ENCODE results near the gene CCDC185.

Gene CCDC185

GRCh38 chr1:223411309-223411708 is 18.1 kb downstream of the CCDC185 start:
- in situ Hi-C loops (cut with HindIII; ENCODE audit: low pct_ligation_motif_present, low sequenced_read_pairs), result no loop called here
- Histone ChIP-seq H3K27me3 (replicated peaks) (no peaks in the 10 kb centered on the region), H3K4me3 (ENCODE audit: low read depth, low read length) (no peak overlapping the region), H3K36me3 (replicated peaks) (no peaks in the 10 kb centered on the region), H3K27ac (no peak overlapping the region)
- DNase-seq, result no peak
- TF ChIP-seq, protein P1, sequence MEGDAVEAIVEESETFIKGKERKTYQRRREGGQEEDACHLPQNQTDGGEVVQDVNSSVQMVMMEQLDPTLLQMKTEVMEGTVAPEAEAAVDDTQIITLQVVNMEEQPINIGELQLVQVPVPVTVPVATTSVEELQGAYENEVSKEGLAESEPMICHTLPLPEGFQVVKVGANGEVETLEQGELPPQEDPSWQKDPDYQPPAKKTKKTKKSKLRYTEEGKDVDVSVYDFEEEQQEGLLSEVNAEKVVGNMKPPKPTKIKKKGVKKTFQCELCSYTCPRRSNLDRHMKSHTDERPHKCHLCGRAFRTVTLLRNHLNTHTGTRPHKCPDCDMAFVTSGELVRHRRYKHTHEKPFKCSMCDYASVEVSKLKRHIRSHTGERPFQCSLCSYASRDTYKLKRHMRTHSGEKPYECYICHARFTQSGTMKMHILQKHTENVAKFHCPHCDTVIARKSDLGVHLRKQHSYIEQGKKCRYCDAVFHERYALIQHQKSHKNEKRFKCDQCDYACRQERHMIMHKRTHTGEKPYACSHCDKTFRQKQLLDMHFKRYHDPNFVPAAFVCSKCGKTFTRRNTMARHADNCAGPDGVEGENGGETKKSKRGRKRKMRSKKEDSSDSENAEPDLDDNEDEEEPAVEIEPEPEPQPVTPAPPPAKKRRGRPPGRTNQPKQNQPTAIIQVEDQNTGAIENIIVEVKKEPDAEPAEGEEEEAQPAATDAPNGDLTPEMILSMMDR (IDR thresholded peaks at IDR 0.05; ENCODE audit: low read depth, low read length, missing control alignments), result no peak

DNA sequence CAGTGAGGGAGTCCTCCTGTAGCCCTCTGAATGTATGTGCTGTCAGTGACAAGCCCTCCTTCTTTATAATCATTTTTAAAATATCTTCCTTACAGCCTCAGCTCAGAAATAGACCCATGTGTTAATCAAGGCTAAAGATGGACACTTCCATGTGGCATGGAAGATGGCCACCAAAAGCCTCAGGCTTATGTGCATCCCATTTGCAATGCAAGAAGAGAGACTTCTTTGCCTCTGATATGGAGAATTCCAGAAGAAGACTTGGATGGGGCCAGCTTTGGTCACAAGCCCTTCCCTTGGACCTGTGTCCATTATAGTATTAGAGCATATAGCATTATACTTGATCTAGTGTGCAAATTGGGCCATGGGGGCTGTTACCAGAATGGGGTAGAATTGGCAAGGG is 18.5 kb downstream of the CCDC185 start:
- TF ChIP-seq, protein P1 (IDR thresholded peaks at IDR 0.05; ENCODE audit: low read depth, low read length, missing control alignments), result no peak
- H3K27me3 ChIP-seq (replicated peaks), result no peaks in the 10 kb centered on the region
- H3K36me3 ChIP-seq (replicated peaks), result no peaks in the 10 kb centered on the region
- no peak overlapping the region for H3K4me3 ChIP-seq (ENCODE audit: low read depth, low read length)
- H3K27ac ChIP-seq, result no peak overlapping the region
- in situ Hi-C loops (cut with HindIII; ENCODE audit: low pct_ligation_motif_present, low sequenced_read_pairs), result no loop called here
- DNase-seq, result no peak

GRCh38 chr1:223413216-223413615 is 20.0 kb downstream of the CCDC185 start:
- Histone ChIP-seq H3K27me3 (replicated peaks) (no peaks in the 10 kb centered on the region), H3K27ac (no peak overlapping the region), H3K4me3 (ENCODE audit: low read depth, low read length) (no peak overlapping the region), H3K36me3 (replicated peaks) (no peaks in the 10 kb centered on the region)
- TF ChIP-seq, protein P1 (IDR thresholded peaks at IDR 0.05; ENCODE audit: low read depth, low read length, missing control alignments), result no peak
- in situ Hi-C loops (cut with HindIII; ENCODE audit: low pct_ligation_motif_present, low sequenced_read_pairs), result no loop called here
- no peak for DNase-seq

- Histone ChIP-seq H3K27me3 (replicated peaks) (no peaks in the 10 kb centered on the region), H3K4me3 (ENCODE audit: low read depth, low read length) (no peak overlapping the region), H3K36me3 (replicated peaks) (no peaks in the 10 kb centered on the region), H3K27ac (no peak overlapping the region)
- TF ChIP-seq, protein P1 (IDR thresholded peaks at IDR 0.05; ENCODE audit: low read depth, low read length, missing control alignments), result no peak
- no peak for DNase-seq
- in situ Hi-C loops (cut with HindIII; ENCODE audit: low pct_ligation_motif_present, low sequenced_read_pairs), result no loop called here
Measured at GRCh38 chr1:223417444-223417843, 24.2 kb downstream of the CCDC185 start.

GRCh38 chr1:223417903-223418663 is 24.9 kb downstream of the CCDC185 start:
- DNase-seq, result no peak
- TF ChIP-seq, protein P1 (IDR thresholded peaks at IDR 0.05; ENCODE audit: low read depth, low read length, missing control alignments), result no peak
- Histone ChIP-seq H3K27ac (no peak overlapping the region), H3K4me3 (ENCODE audit: low read depth, low read length) (no peak overlapping the region), H3K36me3 (replicated peaks) (no peaks in the 10 kb centered on the region), H3K27me3 (replicated peaks) (no peaks in the 10 kb centered on the region)
- in situ Hi-C loops (cut with HindIII; ENCODE audit: low pct_ligation_motif_present, low sequenced_read_pairs), result no loop called here

GRCh38 chr1:223419115-223419514 is 25.9 kb downstream of the CCDC185 start:
- DNase-seq, result no peak
- H3K27ac ChIP-seq, result no peak overlapping the region
- H3K27me3 ChIP-seq (replicated peaks), result no peaks in the 10 kb centered on the region
- no peaks in the 10 kb centered on the region for H3K36me3 ChIP-seq (replicated peaks)
- TF ChIP-seq, protein P1 (IDR thresholded peaks at IDR 0.05; ENCODE audit: low read depth, low read length, missing control alignments), result no peak
- in situ Hi-C loops (cut with HindIII; ENCODE audit: low pct_ligation_motif_present, low sequenced_read_pairs), result no loop called here
- H3K4me3 ChIP-seq (ENCODE audit: low read depth, low read length), result no peak overlapping the region

All from brain microvascular endothelial cell (primary cell).